Thoracic aorta (tissue), 2 donors: ENCODE data around the gene MBOAT1. TPM values are rescaled to one million over a fixed set of nuclear protein-coding genes. Genes with fewer than 3 reads are reported as not detected.
"Not testable (repeated sequence)": the region's sequence is repeated elsewhere in the genome, so short reads cannot be mapped to it uniquely, and the experiment has no call there.

Experiments
- ATAC-seq: fragments of 150-250 bp; one replicate; pipeline ENCODE4 v1.8.0; 2017; ENCODE audit warnings: low read depth; ENCODE audit not compliant: insufficient number of reproducible peaks, low FRiP score
- DNase-seq: peaks from one replicate; pipeline ENCODE4 v3.0.0-alpha.2; 2020; ENCODE audit warnings: low spot score
- H3K27ac ChIP-seq, 2 donors: fragments of 200-600 bp; sonication (generic); 1 replicate in 1 of 2; 2 replicates in 1 of 2; pipeline ENCODE4 v1.5.1; 2016; ENCODE audit warnings: mild to moderate bottlenecking in 2 of 2, moderate library complexity in 2 of 2
- H3K27me3 ChIP-seq: fragments of 200-600 bp; sonication (generic); replicated peaks from 2 replicates; pipeline ENCODE4 v1.6.0; 2016; ENCODE audit warnings: mild to moderate bottlenecking; ENCODE audit not compliant: insufficient read depth
- H3K36me3 ChIP-seq: fragments of 200-600 bp; sonication (generic); one replicate; pipeline ENCODE4 v1.5.1; 2016
- H3K4me1 ChIP-seq, 2 donors: fragments of 200-600 bp; sonication (generic); 1 replicate in 1 of 2; 2 replicates in 1 of 2; pipeline versions ENCODE4 v1.5.1 to v1.6.0; 2016; ENCODE audit warnings: low read depth in 2 of 2, mild to moderate bottlenecking in 1 of 2; ENCODE audit not compliant: control insufficient read depth in 1 of 2
- H3K4me3 ChIP-seq: fragments of 200-600 bp; sonication (generic); 2 replicates; pipeline ENCODE4 v1.5.1; 2016; ENCODE audit warnings: mild to moderate bottlenecking
- H3K9me3 ChIP-seq: fragments of 200-600 bp; sonication (generic); 2 replicates; pipeline ENCODE4 v1.5.1; 2016
- total RNA-seq, 2 donors: library from RNA; depleted of rRNA; stranded (reverse); fragments of >200 nt; gene quantifications; one replicate each; pipeline versions ENCODE4 v1.1.0 to v1.2.3, GENCODE V29; 2016
- TF ChIP-seq, protein P1 (sequence below): fragments of 200-600 bp; sonication (generic); IDR thresholded peaks from one replicate; pipeline ENCODE4 v1.5.1; 2019; ENCODE audit warnings: antibody characterized with exemption

MBOAT1 gene
- total RNA-seq, 2 donors from 2014 or later: 5.5 to 6.8 TPM

- Histone ChIP-seq H3K4me3 (no peak overlapping the region), H3K27me3 (no peaks in the 10 kb centered on the region), H3K36me3 (no peaks in the 10 kb centered on the region), H3K9me3 (no peaks in the 10 kb centered on the region), H3K27ac (no peak overlapping the region), H3K4me1 (peaks cover 5 to 6% of the 10 kb centered on the region in 2 donors)
- TF ChIP-seq, protein P1, sequence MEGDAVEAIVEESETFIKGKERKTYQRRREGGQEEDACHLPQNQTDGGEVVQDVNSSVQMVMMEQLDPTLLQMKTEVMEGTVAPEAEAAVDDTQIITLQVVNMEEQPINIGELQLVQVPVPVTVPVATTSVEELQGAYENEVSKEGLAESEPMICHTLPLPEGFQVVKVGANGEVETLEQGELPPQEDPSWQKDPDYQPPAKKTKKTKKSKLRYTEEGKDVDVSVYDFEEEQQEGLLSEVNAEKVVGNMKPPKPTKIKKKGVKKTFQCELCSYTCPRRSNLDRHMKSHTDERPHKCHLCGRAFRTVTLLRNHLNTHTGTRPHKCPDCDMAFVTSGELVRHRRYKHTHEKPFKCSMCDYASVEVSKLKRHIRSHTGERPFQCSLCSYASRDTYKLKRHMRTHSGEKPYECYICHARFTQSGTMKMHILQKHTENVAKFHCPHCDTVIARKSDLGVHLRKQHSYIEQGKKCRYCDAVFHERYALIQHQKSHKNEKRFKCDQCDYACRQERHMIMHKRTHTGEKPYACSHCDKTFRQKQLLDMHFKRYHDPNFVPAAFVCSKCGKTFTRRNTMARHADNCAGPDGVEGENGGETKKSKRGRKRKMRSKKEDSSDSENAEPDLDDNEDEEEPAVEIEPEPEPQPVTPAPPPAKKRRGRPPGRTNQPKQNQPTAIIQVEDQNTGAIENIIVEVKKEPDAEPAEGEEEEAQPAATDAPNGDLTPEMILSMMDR: no peak
- no peak for DNase-seq
- ATAC-seq: no peak
Observed at GRCh38 chr6:20186981-20187380, 25.3 kb downstream of the MBOAT1 start.

DNA sequence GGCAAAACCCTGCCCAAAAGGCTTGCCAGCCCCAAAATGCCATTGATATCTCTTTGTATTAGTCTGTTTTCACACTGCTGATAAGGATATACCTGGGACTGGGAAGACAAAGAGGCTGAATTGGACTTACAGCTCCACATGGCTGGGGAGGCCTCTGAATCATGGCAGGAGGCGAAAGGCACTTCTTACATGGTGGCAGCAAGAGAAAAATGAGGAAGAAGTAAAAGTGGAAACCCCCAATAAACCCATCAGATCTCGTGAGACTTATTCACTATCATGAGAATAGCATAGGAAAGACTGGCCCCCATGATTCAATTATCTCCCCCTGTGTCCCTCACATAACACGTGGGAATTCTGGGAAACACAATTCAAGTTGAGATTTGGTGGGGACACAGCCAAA lies 28.6 kb downstream of the MBOAT1 start:
- DNase-seq: no peak
- Histone ChIP-seq H3K36me3 (no peaks in the 10 kb centered on the region), H3K9me3 (no peaks in the 10 kb centered on the region), H3K27ac (no peak overlapping the region), H3K4me3 (no peak overlapping the region), H3K27me3 (no peaks in the 10 kb centered on the region), H3K4me1 (peaks cover 10 to 11% of the 10 kb centered on the region in 2 donors)
- TF ChIP-seq, protein P1: no peak
- ATAC-seq: no peak

- ATAC-seq (no peak), DNase-seq (no peak)
- Histone ChIP-seq H3K4me3 (no peak overlapping the region), H3K4me1 (peaks cover 10 to 11% of the 10 kb centered on the region in 2 donors), H3K36me3 (no peaks in the 10 kb centered on the region), H3K27ac (no peak overlapping the region), H3K27me3 (no peaks in the 10 kb centered on the region), H3K9me3 (no peaks in the 10 kb centered on the region)
- TF ChIP-seq, protein P1: no peak
Observed at GRCh38 chr6:20182926-20183521, 29.2 kb downstream of the MBOAT1 start.

- H3K36me3 ChIP-seq: no peaks in the 10 kb centered on the region
- H3K4me1 ChIP-seq: peaks cover 10 to 11% of the 10 kb centered on the region in 2 donors
- no peak for ATAC-seq
- TF ChIP-seq, protein P1: no peak
- H3K27ac ChIP-seq: no peak overlapping the region
- H3K9me3 ChIP-seq: no peaks in the 10 kb centered on the region
- no peak for DNase-seq
- no peak overlapping the region for H3K4me3 ChIP-seq
- H3K27me3 ChIP-seq: no peaks in the 10 kb centered on the region
Observed at GRCh38 chr6:20182069-20182468, 30.2 kb downstream of the MBOAT1 start.

DNA sequence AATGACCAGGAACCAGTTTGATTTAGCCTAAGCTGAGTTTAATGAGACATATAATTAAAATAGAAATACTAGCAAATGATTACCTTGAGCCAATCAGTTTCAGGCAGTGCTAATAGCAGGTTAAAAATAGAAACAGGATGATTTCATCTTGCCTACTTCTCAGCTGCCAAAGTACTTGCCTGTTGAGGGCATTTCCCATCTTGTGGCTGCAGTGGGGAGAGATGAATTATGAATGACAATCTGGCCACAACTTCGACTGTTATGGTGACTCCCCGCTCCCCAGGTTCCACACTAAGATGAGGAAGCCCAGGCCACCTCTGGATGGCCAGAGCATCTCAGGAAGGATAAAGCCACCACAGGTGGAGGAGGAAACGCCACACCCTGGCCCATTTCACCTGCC lies 31.3 kb downstream of the MBOAT1 start:
- ATAC-seq (no peak), DNase-seq (no peak)
- TF ChIP-seq, protein P1: no peak
- Histone ChIP-seq H3K4me3 (no peak overlapping the region), H3K4me1 (peaks cover 10 to 11% of the 10 kb centered on the region in 2 donors), H3K9me3 (no peaks in the 10 kb centered on the region), H3K36me3 (no peaks in the 10 kb centered on the region), H3K27ac (no peak overlapping the region), H3K27me3 (no peaks in the 10 kb centered on the region)

DNA sequence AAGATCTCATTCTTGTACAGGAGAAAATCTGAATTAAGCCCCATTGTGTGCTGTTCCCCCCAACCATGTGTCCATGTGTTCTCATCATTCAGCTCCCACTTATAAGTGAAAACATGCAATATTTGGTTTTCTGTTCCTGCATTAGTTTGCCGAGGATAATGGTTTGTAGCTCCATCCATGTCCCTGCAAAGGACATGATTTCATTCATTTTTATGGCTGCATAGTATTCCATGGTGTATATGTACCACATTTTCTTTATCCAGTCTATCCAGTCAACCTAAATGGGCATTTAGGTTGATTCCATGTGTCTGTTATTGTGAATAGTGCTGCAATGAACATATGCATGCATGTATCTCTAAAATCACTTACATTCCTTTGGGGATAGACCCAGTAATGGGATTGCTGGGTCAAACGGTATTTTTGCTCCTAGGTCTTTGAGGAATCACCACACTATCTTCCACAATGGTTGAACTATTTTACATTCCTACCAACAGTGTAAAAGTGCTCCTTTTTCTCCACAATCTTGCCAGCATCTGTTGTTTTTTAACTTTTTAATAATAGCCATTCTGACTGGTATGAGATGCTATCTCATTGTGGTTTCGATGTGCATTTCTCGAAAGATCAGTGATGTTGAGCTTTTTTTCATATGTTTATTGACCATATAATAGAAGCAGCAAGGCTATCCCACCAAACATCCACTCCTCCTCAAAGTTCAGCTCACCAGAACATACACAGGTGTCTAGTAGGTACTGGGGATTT lies 32.8 kb downstream of the MBOAT1 start:
- H3K27ac ChIP-seq, DNase-seq, H3K9me3 ChIP-seq, H3K36me3 ChIP-seq, H3K27me3 ChIP-seq, ATAC-seq, H3K4me3 ChIP-seq: not testable (repeated sequence)
- peaks cover 10 to 11% of the 10 kb centered on the region in 2 donors for H3K4me1 ChIP-seq
